Measurements from ENCODE around the gene CTCF. TPM values are rescaled to one million over a fixed set of nuclear protein-coding genes. Genes with fewer than 3 reads are reported as not detected.
A peak's percentile ranks its signal among the peaks of the same experiment; 100 is the strongest.

CTCF gene
- total RNA-seq, 2 donors from 2014 or later = 61.3 to 74.6 TPM

DNA sequence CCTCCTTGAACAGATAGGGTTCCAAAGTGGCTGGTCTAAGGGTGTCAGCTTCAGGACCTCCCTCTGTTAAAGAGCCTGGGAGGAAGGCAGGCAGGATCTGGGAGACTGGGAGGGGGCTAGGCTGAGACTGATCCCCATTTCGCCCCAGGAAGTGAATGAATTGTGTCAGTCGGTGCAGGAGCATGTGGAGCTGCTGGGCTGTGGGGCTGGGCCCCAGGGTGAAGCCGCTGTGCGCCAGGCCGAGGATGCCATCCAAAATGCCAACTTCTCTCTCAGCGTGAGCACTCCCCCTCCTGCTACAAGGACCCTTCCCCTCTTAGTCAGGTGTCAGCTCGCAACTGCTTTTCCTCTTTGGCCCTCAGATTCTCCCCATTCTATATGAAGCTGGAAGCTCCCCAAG lies 88.7 kb downstream of the CTCF start:
- TF ChIP-seq, protein P1, sequence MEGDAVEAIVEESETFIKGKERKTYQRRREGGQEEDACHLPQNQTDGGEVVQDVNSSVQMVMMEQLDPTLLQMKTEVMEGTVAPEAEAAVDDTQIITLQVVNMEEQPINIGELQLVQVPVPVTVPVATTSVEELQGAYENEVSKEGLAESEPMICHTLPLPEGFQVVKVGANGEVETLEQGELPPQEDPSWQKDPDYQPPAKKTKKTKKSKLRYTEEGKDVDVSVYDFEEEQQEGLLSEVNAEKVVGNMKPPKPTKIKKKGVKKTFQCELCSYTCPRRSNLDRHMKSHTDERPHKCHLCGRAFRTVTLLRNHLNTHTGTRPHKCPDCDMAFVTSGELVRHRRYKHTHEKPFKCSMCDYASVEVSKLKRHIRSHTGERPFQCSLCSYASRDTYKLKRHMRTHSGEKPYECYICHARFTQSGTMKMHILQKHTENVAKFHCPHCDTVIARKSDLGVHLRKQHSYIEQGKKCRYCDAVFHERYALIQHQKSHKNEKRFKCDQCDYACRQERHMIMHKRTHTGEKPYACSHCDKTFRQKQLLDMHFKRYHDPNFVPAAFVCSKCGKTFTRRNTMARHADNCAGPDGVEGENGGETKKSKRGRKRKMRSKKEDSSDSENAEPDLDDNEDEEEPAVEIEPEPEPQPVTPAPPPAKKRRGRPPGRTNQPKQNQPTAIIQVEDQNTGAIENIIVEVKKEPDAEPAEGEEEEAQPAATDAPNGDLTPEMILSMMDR (conservative IDR thresholded peaks at IDR 0.05) = no peak
- Mint-ChIP-seq H3K9me3 (no peaks in the 10 kb centered on the region), H3K4me1 (peaks cover 2% of the 10 kb centered on the region), H3K27ac (no peak overlapping the region), H3K4me3 (no peak overlapping the region), H3K27me3 (ENCODE audit: insufficient read depth) (peaks cover 78% of the 10 kb centered on the region), H3K36me3 (ENCODE audit: low read depth) (peaks cover 4% of the 10 kb centered on the region)
- Histone ChIP-seq H3K4me3 (ENCODE audit: low read length) (no peak overlapping the region), H3K4me1 (ENCODE audit: control insufficient read depth, insufficient read depth, low read length) (no peaks in the 10 kb centered on the region), H3K9me3 (ENCODE audit: control insufficient read depth, low read length) (no peaks in the 10 kb centered on the region), H3K36me3 (ENCODE audit: control insufficient read depth, insufficient read depth, low read length) (no peaks in the 10 kb centered on the region), H3K27me3 (ENCODE audit: control insufficient read depth, insufficient read depth, low read length, poor library complexity, severe bottlenecking) (peaks cover 7% of the 10 kb centered on the region), H3K9ac (ENCODE audit: extremely low read depth, low read length, poor library complexity, severe bottlenecking) (no peak overlapping the region), H3K27ac (ENCODE audit: low read depth, low read length) (no peak overlapping the region)
- no peak for DNase-seq
- 90 to 97% methylated on average over 6 to 7 of the region's 7 CpGs for WGBS, 2 experiments (ENCODE audit: insufficient coverage in 1 of 2, insufficient read length in 1 of 2)

DNA sequence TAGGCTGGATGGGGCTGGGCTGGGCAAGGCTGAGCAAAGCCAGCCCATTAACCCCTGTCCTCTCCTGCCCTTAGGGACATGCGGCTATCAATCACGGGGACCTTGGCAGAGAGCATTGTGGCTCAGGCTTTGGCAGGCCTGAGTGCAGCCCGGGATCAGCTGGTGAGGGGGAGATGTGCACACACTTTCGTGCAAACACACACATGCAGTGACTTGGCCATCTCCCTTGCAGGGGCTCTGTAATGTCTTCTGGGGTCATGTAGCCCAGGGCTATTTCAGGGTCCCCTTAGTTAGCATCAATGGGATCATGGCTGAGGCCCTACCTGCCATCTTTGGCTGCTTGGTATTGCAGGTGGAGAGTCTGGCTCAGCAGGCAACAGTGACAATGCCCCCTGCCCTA lies 89.5 kb downstream of the CTCF start:
- Mint-ChIP-seq H3K27ac (no peak overlapping the region), H3K36me3 (ENCODE audit: low read depth) (peaks cover 4% of the 10 kb centered on the region), H3K4me3 (no peak overlapping the region), H3K4me1 (peaks cover 2% of the 10 kb centered on the region), H3K27me3 (ENCODE audit: insufficient read depth) (peaks cover 70% of the 10 kb centered on the region), H3K9me3 (no peaks in the 10 kb centered on the region)
- Histone ChIP-seq H3K27ac (ENCODE audit: low read depth, low read length) (no peak overlapping the region), H3K36me3 (ENCODE audit: control insufficient read depth, insufficient read depth, low read length) (no peaks in the 10 kb centered on the region), H3K9me3 (ENCODE audit: control insufficient read depth, low read length) (no peaks in the 10 kb centered on the region), H3K27me3 (ENCODE audit: control insufficient read depth, insufficient read depth, low read length, poor library complexity, severe bottlenecking) (peaks cover 7% of the 10 kb centered on the region), H3K9ac (ENCODE audit: extremely low read depth, low read length, poor library complexity, severe bottlenecking) (no peak overlapping the region), H3K4me3 (ENCODE audit: low read length) (no peak overlapping the region), H3K4me1 (ENCODE audit: control insufficient read depth, insufficient read depth, low read length) (no peaks in the 10 kb centered on the region)
- no peak for DNase-seq
- TF ChIP-seq, protein P1 (conservative IDR thresholded peaks at IDR 0.05) = no peak
- 82 to 91% methylated on average over 4 of the region's 4 CpGs for WGBS, 2 experiments (ENCODE audit: insufficient coverage in 1 of 2, insufficient read length in 1 of 2)

DNA sequence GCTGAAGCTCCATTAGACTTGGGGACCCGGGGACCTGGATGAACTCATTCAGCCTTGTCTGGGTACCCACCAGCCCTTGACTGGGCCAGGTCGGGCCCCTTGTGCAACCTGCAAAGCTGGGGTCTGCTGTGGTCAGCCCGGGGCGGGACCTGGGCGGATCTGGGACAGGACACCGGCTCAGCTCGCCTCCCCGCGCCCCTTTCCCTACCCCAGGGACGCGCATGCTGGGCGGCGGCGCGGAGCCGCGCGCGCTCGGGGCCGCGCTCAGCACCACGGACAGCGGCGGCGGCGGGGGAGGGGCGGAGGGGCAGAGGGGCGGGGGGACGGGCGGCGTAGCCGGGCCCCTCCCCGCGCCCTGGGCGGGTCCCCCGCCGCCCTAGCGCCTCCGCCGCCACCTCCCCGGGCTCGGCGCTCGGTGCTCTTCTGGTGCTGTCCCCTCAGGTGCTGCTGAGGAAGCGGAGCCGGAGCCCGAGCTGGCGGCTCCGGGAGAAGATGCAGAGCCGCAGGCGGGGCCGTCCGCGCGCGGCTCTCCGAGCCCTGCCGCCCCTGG lies 90.3 kb downstream of the CTCF start:
- no peaks in the 10 kb centered on the region for H3K9me3 ChIP-seq (ENCODE audit: control insufficient read depth, low read length)
- Mint-ChIP-seq H3K9me3 (no peaks in the 10 kb centered on the region), H3K27me3 (ENCODE audit: insufficient read depth) (peaks cover 62% of the 10 kb centered on the region), H3K4me3 (no peak overlapping the region), H3K4me1 (peaks cover 2% of the 10 kb centered on the region), H3K27ac (no peak overlapping the region), H3K36me3 (ENCODE audit: low read depth) (peaks cover 4% of the 10 kb centered on the region)
- 3 to 11% methylated on average over 9 to 39 of the region's 59 CpGs for WGBS, 2 experiments (ENCODE audit: insufficient coverage in 1 of 2, insufficient read length in 1 of 2)
- DNase-seq = peak; percentile 88
- no peaks in the 10 kb centered on the region for H3K4me1 ChIP-seq (ENCODE audit: control insufficient read depth, insufficient read depth, low read length)
- no peak overlapping the region for H3K9ac ChIP-seq (ENCODE audit: extremely low read depth, low read length, poor library complexity, severe bottlenecking)
- H3K36me3 ChIP-seq (ENCODE audit: control insufficient read depth, insufficient read depth, low read length) = no peaks in the 10 kb centered on the region
- peaks cover 7% of the 10 kb centered on the region for H3K27me3 ChIP-seq (ENCODE audit: control insufficient read depth, insufficient read depth, low read length, poor library complexity, severe bottlenecking)
- H3K4me3 ChIP-seq (ENCODE audit: low read length) = no peak overlapping the region
- TF ChIP-seq, protein P1 (conservative IDR thresholded peaks at IDR 0.05) = no peak
- no peak overlapping the region for H3K27ac ChIP-seq (ENCODE audit: low read depth, low read length)

Data from endodermal cell (in vitro differentiated cells).